ENCODE results near the gene DEFB123.

DEFB123 gene

GRCh38 chr20:31440012-31440659 lies at the start of gene DEFB123:
TSS of gene DEFB123 (plus strand) at chr20:31440632. CDS start at chr20:31440699, 67 bp downstream.
- Histone ChIP-seq H3K9ac (ENCODE audit: insufficient read length) (no peak within 1 kb of the TSS), H3K36me3 (ENCODE audit: insufficient read depth, low read length) (no peaks in the 10 kb centered on the region), H3K9me3 (ENCODE audit: low read depth, low read length) (no peaks in the 10 kb centered on the region), H3K27ac (no peak within 1 kb of the TSS), H3K4me3 (no peak within 1 kb of the TSS)
- no peak for DNase-seq (ENCODE audit: low read depth, low spot score)
- TF ChIP-seq POLR2AphosphoS5 (IDR thresholded peaks at IDR 0.05; ENCODE audit: borderline replicate concordance, low read depth, low read length), result no peak

- DNase-seq (ENCODE audit: low read depth, low spot score), result no peak
- Histone ChIP-seq H3K9ac (ENCODE audit: insufficient read length) (no peak overlapping the region), H3K4me3 (no peak overlapping the region), H3K27ac (no peak overlapping the region), H3K36me3 (ENCODE audit: insufficient read depth, low read length) (no peaks in the 10 kb centered on the region), H3K9me3 (ENCODE audit: low read depth, low read length) (no peaks in the 10 kb centered on the region)
- TF ChIP-seq POLR2AphosphoS5 (IDR thresholded peaks at IDR 0.05; ENCODE audit: borderline replicate concordance, low read depth, low read length), result no peak
- TF ChIP-seq EZH2 (IDR thresholded peaks at IDR 0.05), result no peak
Measured at GRCh38 chr20:31392836-31393235, 47.6 kb upstream of the DEFB123 start.

- TF ChIP-seq POLR2AphosphoS5 (IDR thresholded peaks at IDR 0.05; ENCODE audit: borderline replicate concordance, low read depth, low read length) (no peak), FOXP2 (optimal IDR thresholded peaks at IDR 0.05; ENCODE audit: control extremely low read depth, extremely low read length, insufficient read depth) (no peak), EZH2 (IDR thresholded peaks at IDR 0.05) (no peak)
- Histone ChIP-seq H3K36me3 (ENCODE audit: insufficient read depth, low read length) (no peaks in the 10 kb centered on the region), H3K9ac (ENCODE audit: insufficient read length) (no peak overlapping the region), H3K27ac (no peak overlapping the region), H3K4me3 (no peak overlapping the region), H3K9me3 (ENCODE audit: low read depth, low read length) (no peaks in the 10 kb centered on the region)
- DNase-seq (ENCODE audit: low read depth, low spot score), result no peak
Measured at GRCh38 chr20:31394900-31395299, 45.5 kb upstream of the DEFB123 start.

GRCh38 chr20:31403886-31404285 lies 36.5 kb upstream of the DEFB123 start:
- H3K9me3 ChIP-seq (ENCODE audit: low read depth, low read length), result no peaks in the 10 kb centered on the region; the same call in 1 of the 2 replicates
- DNase-seq (ENCODE audit: low read depth, low spot score), result no peak
- TF ChIP-seq POLR2AphosphoS5 (IDR thresholded peaks at IDR 0.05; ENCODE audit: borderline replicate concordance, low read depth, low read length), result no peak
- TF ChIP-seq FOXP2 (optimal IDR thresholded peaks at IDR 0.05; ENCODE audit: control extremely low read depth, extremely low read length, insufficient read depth), result no peak
- TF ChIP-seq EZH2 (IDR thresholded peaks at IDR 0.05), result no peak
- H3K36me3 ChIP-seq (ENCODE audit: insufficient read depth, low read length), result no peaks in the 10 kb centered on the region
- H3K4me3 ChIP-seq, result no peak overlapping the region
- H3K27ac ChIP-seq, result no peak overlapping the region
- H3K9ac ChIP-seq (ENCODE audit: insufficient read length), result no peak overlapping the region

GRCh38 chr20:31406115-31406514 lies 34.3 kb upstream of the DEFB123 start, which contains the start of gene DEFB121:
TSS of gene DEFB121 (minus strand) at chr20:31406215. CDS start at chr20:31406152, 63 bp downstream.
- Histone ChIP-seq H3K4me3 (no peak within 1 kb of the TSS), H3K9me3 (ENCODE audit: low read depth, low read length) (no peaks in the 10 kb centered on the region; the same call in 1 of the 2 replicates), H3K36me3 (ENCODE audit: insufficient read depth, low read length) (no peaks in the 10 kb centered on the region), H3K9ac (ENCODE audit: insufficient read length) (no peak within 1 kb of the TSS), H3K27ac (no peak within 1 kb of the TSS)
- DNase-seq (ENCODE audit: low read depth, low spot score), result no peak
- no peak for TF ChIP-seq POLR2AphosphoS5 (IDR thresholded peaks at IDR 0.05; ENCODE audit: borderline replicate concordance, low read depth, low read length)
- no peak for TF ChIP-seq EZH2 (IDR thresholded peaks at IDR 0.05)
- TF ChIP-seq FOXP2 (optimal IDR thresholded peaks at IDR 0.05; ENCODE audit: control extremely low read depth, extremely low read length, insufficient read depth), result no peak

- H3K27ac ChIP-seq, result no peak overlapping the region
Measured at GRCh38 chr20:31410011-31410410, 30.4 kb upstream of the DEFB123 start.

GRCh38 chr20:31414381-31414780 lies 26.1 kb upstream of the DEFB123 start:
- Histone ChIP-seq H3K27ac (no peak overlapping the region), H3K9me3 (ENCODE audit: low read depth, low read length) (no peaks in the 10 kb centered on the region), H3K9ac (ENCODE audit: insufficient read length) (no peak overlapping the region), H3K4me3 (no peak overlapping the region), H3K36me3 (ENCODE audit: insufficient read depth, low read length) (no peaks in the 10 kb centered on the region)
- DNase-seq (ENCODE audit: low read depth, low spot score), result no peak
- TF ChIP-seq EZH2 (IDR thresholded peaks at IDR 0.05), result no peak
- TF ChIP-seq FOXP2 (optimal IDR thresholded peaks at IDR 0.05; ENCODE audit: control extremely low read depth, extremely low read length, insufficient read depth), result no peak
- no peak for TF ChIP-seq POLR2AphosphoS5 (IDR thresholded peaks at IDR 0.05; ENCODE audit: borderline replicate concordance, low read depth, low read length)

More at GRCh38 chr20:31410011-31410410, 30.4 kb upstream of the DEFB123 start:
- H3K9me3 ChIP-seq (ENCODE audit: low read depth, low read length), result no peaks in the 10 kb centered on the region
- H3K36me3 ChIP-seq (ENCODE audit: insufficient read depth, low read length), result no peaks in the 10 kb centered on the region
- no peak overlapping the region for H3K4me3 ChIP-seq
- TF ChIP-seq EZH2 (IDR thresholded peaks at IDR 0.05) (no peak), FOXP2 (optimal IDR thresholded peaks at IDR 0.05; ENCODE audit: control extremely low read depth, extremely low read length, insufficient read depth) (no peak), POLR2AphosphoS5 (IDR thresholded peaks at IDR 0.05; ENCODE audit: borderline replicate concordance, low read depth, low read length) (no peak)
- DNase-seq (ENCODE audit: low read depth, low spot score), result no peak
- H3K9ac ChIP-seq (ENCODE audit: insufficient read length), result no peak overlapping the region

GRCh38 chr20:31415653-31416052 lies 24.8 kb upstream of the DEFB123 start:
- Histone ChIP-seq H3K9ac (ENCODE audit: insufficient read length) (no peak overlapping the region), H3K9me3 (ENCODE audit: low read depth, low read length) (no peaks in the 10 kb centered on the region), H3K27ac (no peak overlapping the region), H3K36me3 (ENCODE audit: insufficient read depth, low read length) (no peaks in the 10 kb centered on the region), H3K4me3 (no peak overlapping the region)
- DNase-seq (ENCODE audit: low read depth, low spot score), result no peak
- no peak for TF ChIP-seq POLR2AphosphoS5 (IDR thresholded peaks at IDR 0.05; ENCODE audit: borderline replicate concordance, low read depth, low read length)
- no peak for TF ChIP-seq FOXP2 (optimal IDR thresholded peaks at IDR 0.05; ENCODE audit: control extremely low read depth, extremely low read length, insufficient read depth)

- DNase-seq (ENCODE audit: low read depth, low spot score), result no peak
- Histone ChIP-seq H3K27ac (no peak overlapping the region), H3K4me3 (no peak overlapping the region), H3K9ac (ENCODE audit: insufficient read length) (no peak overlapping the region), H3K36me3 (ENCODE audit: insufficient read depth, low read length) (no peaks in the 10 kb centered on the region), H3K9me3 (ENCODE audit: low read depth, low read length) (no peaks in the 10 kb centered on the region)
- TF ChIP-seq POLR2AphosphoS5 (IDR thresholded peaks at IDR 0.05; ENCODE audit: borderline replicate concordance, low read depth, low read length), result no peak
- no peak for TF ChIP-seq FOXP2 (optimal IDR thresholded peaks at IDR 0.05; ENCODE audit: control extremely low read depth, extremely low read length, insufficient read depth)
- TF ChIP-seq EZH2 (IDR thresholded peaks at IDR 0.05), result no peak
Measured at GRCh38 chr20:31418307-31418706, 22.1 kb upstream of the DEFB123 start.

All from SK-N-MC (cell line).